GM12801 (cell line): Measurements from ENCODE around the gene SLC35A1.

ENCODE experiments used
- TF ChIP-seq, protein P1 (sequence below): IDR thresholded peaks from one replicate; pipeline ENCODE4 v1.5.1; 2011; ENCODE audit warnings: control low read depth; ENCODE audit not compliant: insufficient read length; ENCODE audit errors: extremely low read depth

The SLC35A1 gene, protein sequence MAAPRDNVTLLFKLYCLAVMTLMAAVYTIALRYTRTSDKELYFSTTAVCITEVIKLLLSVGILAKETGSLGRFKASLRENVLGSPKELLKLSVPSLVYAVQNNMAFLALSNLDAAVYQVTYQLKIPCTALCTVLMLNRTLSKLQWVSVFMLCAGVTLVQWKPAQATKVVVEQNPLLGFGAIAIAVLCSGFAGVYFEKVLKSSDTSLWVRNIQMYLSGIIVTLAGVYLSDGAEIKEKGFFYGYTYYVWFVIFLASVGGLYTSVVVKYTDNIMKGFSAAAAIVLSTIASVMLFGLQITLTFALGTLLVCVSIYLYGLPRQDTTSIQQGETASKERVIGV

DNA sequence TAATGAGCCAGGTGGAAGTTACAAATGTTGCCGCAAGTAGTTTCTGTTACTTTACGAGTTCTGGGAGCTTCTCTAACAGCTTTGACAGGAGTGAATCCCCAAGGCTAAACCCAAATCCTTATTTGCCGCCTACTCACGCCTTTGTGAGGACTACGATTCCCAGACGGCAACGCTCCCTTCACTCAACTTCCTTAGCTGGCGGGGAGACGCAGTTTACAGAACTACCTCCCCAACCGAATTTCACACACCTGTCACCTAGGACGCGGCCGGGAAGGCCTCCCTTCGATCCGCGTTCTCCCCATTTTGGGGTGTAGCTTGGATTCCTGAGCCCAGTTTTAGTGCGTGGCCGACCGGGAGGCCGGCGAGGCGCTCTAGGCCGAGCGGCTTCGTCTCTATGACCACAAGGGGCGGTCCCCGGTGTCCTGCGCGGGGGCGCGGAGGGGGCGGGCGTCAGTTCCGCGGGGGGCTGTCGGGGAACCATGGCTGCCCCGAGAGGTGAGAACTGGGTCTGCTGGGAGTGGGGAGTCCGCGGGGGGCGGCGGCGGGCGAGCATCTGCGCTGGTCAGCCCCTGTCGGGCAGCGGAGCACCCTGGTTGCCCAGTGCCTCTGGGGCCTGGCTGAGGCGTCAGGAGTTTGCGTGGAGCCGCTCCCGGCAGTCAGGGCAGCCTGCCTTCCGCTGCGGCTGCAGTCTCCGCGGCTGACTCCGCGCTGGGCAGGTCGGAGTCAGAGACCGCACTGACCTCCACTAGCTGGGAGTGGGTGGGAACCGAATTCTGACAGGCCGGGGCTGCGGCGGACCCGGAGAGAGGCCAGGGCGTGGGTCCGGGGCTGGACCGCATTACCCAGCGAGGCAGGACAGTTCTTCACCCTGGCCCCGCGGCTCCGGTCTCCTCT, at the start of gene SLC35A1:
TSS of gene SLC35A1 (plus strand) at position 450 of the 894 bp plus-strand sequence. CDS start at position 480, 30 bp downstream.
- TF ChIP-seq, protein P1, sequence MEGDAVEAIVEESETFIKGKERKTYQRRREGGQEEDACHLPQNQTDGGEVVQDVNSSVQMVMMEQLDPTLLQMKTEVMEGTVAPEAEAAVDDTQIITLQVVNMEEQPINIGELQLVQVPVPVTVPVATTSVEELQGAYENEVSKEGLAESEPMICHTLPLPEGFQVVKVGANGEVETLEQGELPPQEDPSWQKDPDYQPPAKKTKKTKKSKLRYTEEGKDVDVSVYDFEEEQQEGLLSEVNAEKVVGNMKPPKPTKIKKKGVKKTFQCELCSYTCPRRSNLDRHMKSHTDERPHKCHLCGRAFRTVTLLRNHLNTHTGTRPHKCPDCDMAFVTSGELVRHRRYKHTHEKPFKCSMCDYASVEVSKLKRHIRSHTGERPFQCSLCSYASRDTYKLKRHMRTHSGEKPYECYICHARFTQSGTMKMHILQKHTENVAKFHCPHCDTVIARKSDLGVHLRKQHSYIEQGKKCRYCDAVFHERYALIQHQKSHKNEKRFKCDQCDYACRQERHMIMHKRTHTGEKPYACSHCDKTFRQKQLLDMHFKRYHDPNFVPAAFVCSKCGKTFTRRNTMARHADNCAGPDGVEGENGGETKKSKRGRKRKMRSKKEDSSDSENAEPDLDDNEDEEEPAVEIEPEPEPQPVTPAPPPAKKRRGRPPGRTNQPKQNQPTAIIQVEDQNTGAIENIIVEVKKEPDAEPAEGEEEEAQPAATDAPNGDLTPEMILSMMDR: no peak

DNA sequence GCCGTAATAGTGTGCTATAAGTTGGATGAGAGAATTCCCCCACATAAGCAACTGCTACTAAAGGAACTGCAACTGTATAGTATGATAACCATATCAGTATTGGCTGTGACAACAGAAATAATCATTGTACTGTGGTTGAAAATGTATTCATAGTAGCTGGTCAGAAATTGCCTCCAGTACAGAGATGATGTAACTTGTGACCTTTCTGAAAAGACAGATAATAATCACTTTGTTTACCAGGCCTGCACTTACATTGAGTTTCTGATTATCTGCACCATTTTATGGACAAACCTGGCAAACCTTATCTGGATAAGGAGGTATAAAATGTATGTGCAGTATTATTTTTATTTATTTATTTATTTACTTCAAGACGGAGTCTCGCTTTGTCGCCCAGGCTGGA, 46.0 kb upstream of the SLC35A1 start:
- TF ChIP-seq, protein P1: no peak

DNA sequence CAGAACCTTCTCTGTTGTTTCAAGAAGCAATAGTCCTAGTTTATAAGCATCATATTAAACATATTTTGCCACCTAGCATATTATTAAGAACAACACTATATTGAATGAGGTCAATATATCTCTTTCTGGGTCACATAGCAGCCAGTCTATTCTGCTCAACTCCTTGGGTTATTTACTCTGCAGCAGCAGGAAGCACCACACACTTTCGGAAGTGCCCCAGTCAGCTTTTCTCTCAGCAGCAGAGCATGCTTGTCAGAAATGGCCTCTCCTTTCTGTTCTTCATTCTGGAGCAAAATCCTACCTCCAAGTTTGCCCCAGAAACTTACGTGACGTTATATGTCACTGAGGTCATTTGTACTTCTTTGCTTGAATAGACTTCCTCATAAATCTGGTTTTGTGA, 42.3 kb upstream of the SLC35A1 start:
- TF ChIP-seq, protein P1: no peak

DNA sequence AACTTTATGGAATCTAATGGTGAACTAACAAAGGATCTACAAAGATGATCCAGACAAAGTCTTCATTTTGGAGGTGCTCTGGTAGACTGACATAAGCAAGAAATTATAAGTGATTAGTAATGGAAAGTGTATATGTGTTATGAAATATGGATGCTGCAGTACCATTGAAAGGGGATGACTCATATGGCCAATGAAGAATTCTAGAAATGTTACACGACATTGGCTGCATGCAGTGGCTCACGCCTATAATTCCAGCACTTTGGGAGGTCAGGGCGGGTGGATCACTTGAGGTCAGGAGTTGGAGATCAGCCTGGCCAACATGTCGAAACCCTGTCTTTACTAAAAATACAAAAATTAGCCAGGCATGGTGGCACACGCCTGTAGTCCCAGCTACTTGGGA, 41.5 kb upstream of the SLC35A1 start:
- TF ChIP-seq, protein P1: no peak

DNA sequence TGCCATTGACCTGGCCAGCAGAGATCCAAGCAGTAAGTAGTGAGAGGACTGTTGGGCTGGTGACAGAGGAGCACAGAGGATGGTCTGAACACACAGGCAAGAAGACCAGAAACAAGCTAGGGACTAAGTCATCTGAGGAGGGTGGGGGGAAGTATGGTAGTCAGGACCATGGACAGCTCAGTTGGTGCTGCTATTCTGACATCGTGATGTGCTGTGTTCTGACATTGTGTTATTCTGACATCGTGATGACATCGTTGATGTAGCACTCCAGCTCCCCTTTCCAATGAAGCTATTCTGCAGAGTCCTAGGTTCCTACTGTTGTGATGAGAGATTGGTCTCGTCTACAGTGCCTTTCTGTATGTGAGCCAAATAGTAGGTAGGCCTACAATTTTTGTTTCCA, 36.3 kb upstream of the SLC35A1 start:
- TF ChIP-seq, protein P1: no peak

DNA sequence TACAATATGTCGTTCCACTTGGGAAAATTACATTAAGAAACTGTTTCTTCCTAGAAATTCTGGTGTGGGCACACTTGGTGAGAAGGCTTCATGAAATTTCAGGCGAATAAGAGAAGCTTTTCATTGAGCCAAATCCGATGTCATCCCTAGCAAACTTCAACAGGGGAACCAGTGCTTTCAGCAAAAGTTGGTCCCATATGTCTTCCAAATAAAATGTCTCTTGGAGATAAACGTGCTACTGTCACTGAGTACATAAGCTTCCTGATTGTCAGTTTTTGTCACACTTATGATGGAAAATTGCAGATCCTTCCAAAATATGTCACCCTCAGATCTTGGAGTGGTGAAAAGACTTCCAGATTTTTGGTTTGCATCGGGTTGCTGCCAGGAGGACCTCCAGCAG, 31.1 kb upstream of the SLC35A1 start:
- TF ChIP-seq, protein P1: no peak

DNA sequence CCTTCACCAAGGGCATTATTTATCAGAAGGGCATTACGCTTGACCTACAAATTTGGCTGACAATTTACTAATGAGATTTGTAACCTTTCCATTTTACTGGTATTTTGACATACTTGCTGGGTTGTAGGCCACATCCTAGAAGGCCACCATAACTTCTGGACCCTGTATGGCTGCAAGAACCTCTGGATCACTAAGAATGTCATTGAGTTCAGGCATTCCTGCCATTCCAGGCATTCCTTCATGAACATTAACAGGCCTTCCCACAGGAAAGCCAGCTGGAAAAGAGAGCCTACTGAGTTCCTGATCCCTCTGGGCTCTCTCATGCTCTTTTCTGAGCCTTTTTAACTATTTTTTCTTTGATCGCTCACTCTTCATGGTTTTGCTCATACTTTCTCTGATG, 28.4 kb upstream of the SLC35A1 start:
- TF ChIP-seq, protein P1: no peak
